Measurements from ENCODE around the gene ZNF316.
"Not testable (repeated sequence)": the region's sequence is repeated elsewhere in the genome, so short reads cannot be mapped to it uniquely, and the experiment has no call there.

The ZNF316 gene

GRCh38 chr7:6622134-6622710, 14.9 kb upstream of the ZNF316 start:
- DNase-seq: no peak

DNA sequence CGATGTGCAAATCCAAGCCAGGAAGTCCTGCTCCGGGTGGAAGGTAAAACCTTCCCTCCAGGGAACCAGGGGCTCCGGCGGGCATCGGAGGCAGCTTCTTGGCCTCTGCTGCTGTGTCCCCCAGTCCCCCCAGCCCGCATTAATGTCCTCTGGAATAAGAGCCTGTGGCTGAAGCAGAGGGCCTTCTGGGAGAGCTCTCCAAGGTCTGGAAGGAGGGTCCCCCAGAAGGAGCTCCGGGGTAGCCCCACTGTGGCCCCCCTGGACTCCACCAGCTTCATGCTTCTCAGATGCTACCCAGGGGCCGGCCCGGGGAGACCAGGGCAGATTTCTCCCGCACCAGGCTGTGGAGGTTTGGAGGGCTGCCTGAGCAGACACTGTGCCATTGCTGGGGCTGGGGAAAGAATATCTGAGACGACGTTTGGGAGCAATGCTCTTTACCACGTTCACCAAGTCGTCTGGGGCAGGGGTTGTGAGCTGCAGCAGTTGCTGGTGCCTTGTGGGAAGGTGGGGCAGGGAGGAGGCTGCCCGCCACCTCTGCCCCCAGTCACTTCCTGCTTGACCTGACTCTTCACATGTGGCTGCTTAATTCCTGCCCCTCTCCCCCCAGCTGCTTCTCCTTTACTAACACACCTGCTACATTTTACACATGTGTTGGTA, 13.4 kb upstream of the ZNF316 start:
- DNase-seq: no peak

GRCh38 chr7:6624246-6624611, 12.9 kb upstream of the ZNF316 start:
- DNase-seq: no peak

DNA sequence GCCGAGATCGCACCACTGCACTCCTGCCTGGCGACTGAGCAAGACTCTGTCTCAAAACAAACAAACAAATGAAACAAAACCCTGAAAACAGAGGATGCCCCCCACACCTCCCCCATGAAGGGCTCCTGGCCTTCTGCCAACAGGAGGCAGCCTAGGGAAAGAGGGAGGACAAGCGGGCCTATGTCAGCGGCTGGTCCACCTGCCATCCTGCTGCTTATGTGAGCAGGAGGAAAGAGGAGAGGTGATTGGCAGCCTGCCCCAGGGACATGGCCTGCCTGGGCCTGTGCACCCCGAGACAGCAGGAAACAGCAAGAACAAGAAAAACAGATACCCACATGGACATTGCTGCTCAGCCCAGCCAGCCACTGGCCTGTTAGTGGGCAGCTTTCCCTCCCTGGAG, 9.1 kb upstream of the ZNF316 start:
- DNase-seq: no peak

DNA sequence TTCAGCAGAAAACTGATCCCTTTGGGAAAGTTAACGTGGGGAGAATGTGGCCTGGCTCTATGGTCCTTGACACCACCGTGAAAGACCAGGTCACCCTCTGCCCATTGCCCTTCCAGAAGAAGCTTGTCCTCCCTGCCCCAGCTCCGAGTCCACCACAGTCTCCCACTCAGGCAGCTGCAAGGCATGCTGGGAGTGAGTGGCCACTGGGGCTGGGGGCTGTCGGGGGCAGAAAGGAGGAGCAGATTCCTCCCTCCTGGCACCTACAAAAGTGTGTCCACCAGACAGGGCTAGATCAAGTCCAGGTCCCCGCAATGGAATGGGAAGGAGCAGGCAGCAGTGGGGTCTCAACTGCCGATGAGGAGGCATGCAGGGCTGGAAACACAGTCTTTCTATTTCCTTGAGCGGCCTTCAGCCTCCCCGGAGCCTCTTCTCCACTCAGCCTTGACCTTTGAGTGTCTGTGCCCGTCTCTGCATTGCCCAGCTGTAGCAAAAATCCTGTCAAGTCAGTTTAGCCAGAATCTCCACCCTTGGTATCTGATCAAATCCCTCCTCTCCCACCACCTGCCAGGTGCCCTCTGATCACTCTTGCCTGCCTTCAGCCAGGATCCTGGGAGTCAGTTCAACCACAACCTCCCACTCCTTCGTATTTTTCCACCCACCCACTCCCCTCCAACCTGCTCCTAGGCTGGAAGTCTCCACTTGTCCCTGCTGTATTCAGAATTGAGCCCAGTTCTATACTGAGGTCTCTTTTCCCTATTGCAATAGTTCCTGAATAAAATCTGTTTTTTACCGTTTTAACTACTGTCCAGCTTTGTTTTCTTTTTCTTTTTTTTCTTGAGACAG, 6.9 kb upstream of the ZNF316 start:
- DNase-seq: no peak

GRCh38 chr7:6631605-6632004, 5.5 kb upstream of the ZNF316 start:
- no peak for DNase-seq

GRCh38 chr7:6634021-6634420, 3.1 kb upstream of the ZNF316 start:
- no peak for DNase-seq

DNA sequence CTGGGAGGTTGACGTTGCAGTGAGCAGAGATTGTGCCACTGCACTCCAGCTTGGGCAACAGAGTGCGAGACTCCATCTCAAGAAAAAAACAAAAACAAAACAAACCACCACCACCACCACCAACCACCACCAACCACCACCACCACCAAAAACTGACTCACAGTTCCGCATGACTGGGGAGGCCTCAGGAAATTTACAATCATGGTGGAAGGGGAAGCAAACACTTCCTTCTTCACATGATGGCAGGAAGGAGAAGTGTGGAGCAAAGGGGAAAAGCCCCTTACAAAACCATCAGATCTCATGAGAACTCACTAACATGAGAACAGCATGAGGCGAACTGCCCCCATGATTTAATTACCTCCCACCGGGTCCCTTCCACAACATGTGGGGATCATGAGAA, 2.1 kb upstream of the ZNF316 start:
- not testable (repeated sequence) for DNase-seq

DNA sequence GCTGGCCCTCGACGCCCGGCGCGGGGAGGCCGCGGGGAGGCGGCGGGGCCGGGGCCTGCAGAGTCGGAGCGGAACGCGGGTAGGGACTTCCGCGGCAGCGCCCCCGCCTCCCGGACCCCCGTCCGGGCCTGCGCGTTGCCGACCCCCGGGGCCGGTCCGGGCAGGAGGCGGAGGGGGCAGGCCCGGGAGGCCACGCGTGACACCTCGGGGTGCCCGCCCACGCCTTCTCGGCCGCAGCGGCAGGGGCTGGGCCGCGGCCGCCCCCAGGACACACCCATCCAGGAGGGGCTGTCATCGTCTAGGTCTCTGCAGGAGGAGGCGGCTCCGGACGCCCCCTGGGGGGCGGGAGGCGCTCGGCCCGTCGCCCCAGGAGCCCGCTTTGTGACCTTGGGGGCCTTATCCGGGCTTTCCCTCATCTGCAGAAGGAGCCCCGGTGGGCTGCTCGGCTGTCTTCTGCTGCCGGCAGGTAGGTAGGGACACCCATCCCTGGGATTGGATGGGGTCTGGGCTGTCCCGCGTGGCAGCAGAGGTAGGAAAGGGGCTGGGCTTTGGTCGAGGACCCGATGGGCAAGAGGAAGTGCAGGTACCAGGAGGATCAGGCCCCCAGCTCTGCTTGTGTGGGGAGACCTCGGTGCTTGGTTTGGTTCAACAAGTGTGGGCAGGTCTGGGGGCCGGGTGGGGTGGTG, 569 bp downstream of the ZNF316 start:
- no peak for DNase-seq

- no peak for DNase-seq
Observed at GRCh38 chr7:6639032-6639431, 1.9 kb downstream of the ZNF316 start.

- DNase-seq: no peak
Observed at GRCh38 chr7:6639627-6640026, 2.5 kb downstream of the ZNF316 start.

DNA sequence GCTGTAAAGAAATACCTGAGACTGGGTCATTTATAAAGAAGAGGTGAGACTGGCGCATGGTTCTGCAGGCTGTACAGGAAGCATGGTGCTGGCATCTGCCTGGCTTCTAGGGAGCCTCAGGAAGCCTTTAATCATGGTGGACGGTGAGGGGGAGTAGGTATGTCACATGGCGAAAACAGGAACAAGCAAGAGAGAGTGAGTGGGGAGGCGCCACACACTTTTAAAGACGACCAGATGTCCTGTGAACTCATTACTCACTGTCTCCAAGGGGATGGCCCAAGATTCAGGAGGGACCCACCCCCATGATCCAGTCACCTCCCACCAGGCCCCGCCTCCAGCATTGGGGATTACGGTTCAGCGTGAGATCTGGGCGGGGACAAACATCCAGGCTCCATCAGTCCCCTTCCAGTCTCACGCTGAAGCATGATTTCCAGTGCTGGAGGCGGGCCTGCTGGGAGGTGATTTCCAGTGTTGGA, 3.2 kb downstream of the ZNF316 start:
- peak; percentile 58 for DNase-seq

GRCh38 chr7:6641305-6642035, 4.4 kb downstream of the ZNF316 start:
- no peak for DNase-seq

DNA sequence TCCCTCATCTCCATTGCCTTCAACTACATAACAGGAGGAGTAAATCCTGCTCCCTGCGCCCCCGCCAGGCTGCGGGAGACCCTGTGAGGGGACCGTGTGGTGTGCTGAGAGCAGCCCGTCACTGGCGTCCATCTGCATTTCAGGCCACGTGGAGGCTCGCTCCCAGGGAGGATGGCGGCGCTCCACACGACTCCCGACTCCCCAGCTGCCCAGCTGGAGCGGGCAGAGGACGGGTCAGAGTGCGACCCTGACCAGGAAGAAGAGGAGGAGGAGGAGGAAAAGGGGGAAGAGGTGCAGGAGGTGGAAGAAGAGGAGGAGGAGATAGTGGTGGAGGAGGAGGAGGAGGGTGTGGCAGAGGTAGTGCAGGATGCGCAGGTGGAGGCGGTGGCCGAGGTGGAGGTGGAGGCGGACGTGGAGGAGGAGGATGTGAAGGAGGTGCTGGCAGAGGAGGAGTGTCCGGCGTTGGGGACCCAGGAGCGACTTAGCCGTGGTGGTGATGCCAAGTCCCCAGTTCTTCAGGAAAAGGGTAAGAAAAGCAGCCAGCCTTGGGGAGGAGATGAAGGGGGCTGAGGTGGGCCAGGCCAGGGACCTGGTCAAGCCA, 5.2 kb downstream of the ZNF316 start:
- no peak for DNase-seq

DNA sequence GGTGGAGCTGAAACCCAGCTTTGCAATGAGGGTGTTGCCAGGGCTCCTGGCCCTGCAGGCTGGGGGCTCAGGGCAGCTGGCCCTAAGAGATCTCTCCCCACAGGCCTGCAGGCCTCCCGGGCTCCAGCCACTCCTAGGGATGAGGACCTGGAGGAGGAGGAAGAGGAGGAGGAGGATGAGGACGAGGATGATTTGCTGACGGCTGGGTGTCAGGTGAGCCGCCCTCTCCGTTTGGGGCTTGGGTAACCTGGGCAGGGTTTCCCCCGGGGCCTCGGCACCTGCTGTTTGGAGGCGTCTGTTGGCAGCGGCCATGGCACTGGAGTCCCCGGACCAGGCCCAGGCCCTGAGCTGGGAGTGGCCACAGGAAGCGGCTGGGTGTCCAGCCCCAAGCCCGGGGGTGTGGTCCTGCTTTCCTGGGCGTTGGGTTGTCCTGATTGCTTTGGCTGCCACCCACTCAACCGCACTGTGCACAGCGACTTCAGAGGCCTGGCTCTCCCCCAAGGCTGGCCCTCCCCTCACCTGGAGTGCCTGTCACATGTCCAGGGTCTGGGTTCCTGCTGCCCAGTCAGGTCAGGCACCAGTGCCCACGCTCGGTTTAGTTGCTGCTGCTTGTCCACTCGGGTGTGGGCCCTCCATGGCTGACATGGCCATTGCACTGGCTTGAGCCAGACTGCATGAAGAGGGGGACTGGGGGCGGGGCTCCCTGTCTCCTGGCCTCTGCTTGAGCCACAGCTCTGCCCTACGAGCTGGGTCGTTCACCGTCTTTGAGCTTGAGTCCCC, 5.9 kb downstream of the ZNF316 start:
- DNase-seq: no peak

DNA sequence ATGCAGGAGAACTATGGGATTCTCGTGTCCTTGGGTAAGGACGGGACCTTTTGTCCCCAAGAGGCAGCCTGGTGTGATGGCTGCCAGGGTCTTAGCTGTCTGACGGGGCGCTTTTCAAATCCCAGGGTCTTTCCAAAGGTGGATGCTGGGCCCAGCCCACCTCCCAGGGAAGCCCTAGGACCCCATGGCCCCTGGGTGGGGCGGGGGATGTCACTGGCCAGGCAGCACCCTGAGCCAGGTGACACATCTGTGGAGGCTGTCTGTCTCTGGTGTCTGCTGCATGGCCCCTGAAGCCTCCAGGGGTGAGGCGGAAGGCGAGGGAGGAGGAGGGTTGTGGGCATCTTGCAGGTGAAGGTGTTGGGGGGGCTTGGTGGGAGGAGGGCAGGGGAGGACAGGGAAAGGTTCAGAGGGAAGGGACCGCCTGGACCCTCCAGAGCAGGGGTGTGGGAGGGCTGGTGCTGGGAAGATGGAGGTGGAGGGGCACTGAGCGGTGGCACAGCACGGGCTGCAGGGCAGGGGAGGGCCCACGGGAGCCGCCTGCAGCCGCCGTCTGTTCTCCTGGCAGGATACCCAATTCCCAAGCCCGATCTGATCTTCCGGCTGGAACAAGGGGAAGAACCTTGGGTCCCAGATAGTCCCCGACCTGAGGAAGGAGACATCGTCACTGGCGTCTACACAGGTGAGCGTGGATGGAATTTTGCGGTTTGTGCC, 7.0 kb downstream of the ZNF316 start:
- no peak for DNase-seq

GRCh38 chr7:6644728-6645127, 7.6 kb downstream of the ZNF316 start:
- no peak for DNase-seq

GRCh38 chr7:6646465-6646864, 9.3 kb downstream of the ZNF316 start:
- DNase-seq: no peak

- DNase-seq: no peak
Observed at GRCh38 chr7:6647080-6647479, 10.0 kb downstream of the ZNF316 start.

DNA sequence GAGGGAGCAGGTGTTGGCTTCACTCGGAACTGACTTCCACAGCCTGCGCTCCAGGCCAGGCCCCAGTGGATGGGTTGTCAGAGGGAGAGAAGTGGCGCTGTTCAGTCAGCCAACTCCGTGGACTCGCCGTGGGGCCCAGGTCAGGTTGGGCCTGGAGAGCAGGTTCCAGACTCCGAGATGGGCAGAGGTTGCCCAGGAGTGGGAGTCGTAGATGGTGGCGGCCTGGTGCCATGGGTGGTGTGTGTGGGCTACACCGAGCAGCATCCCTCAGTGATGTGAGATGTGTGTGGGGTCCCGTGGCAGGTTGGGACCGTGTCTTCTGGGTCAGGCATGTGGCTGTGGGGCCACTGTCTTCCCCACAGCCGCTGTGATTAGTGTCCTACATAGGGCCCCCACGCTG, 10.4 kb downstream of the ZNF316 start:
- no peak for DNase-seq
